SK-N-SH treated with all-trans-retinoic acid at 6 μM for 48 hours (cell line): ENCODE data around the gene MGMT.

Source experiments
- ATAC-seq: fragments of 200-7000 bp; cut with Tn5 transposase; 3 replicates; pipeline ENCODE4 v1.9.1; 2020; ENCODE audit warnings: mild to moderate bottlenecking, moderate library complexity
- ARNTL ChIP-seq: fragments of 450-650 bp; formaldehyde crosslinking; IDR thresholded peaks from 2 replicates; pipeline ENCODE4 v1.5.0; 2020; ENCODE audit warnings: low read depth, mild to moderate bottlenecking, moderate library complexity, borderline replicate concordance
- BACH2 ChIP-seq: fragments of 250-450 bp; sonication (Bioruptor Pico); IDR thresholded peaks from 2 replicates; pipeline ENCODE4 v1.9.0; 2021; ENCODE audit warnings: mild to moderate bottlenecking, borderline replicate concordance
- CSDC2 ChIP-seq: fragments of 250-450 bp; sonication (Bioruptor Pico); IDR thresholded peaks from 2 replicates; pipeline ENCODE4 v1.5.0; 2020; ENCODE audit warnings: mild to moderate bottlenecking, moderate library complexity
- ESRRG ChIP-seq: fragments of 250-450 bp; sonication (Bioruptor Pico); IDR thresholded peaks from 2 replicates; pipeline ENCODE4 v1.6.1; 2021; ENCODE audit warnings: mild to moderate bottlenecking
- GLIS3 ChIP-seq: fragments of 250-450 bp; sonication (Bioruptor Pico); IDR thresholded peaks from 2 replicates; pipeline ENCODE4 v1.5.0; 2020; ENCODE audit warnings: mild to moderate bottlenecking, moderate library complexity
- ISL1 ChIP-seq: fragments of 250-450 bp; sonication (Bioruptor Pico); IDR thresholded peaks from 2 replicates; pipeline ENCODE4 v2.1.2; 2022; ENCODE audit warnings: mild to moderate bottlenecking, moderate library complexity
- OSR1 ChIP-seq: fragments of 250-450 bp; sonication (Bioruptor Pico); IDR thresholded peaks from 2 replicates; pipeline ENCODE4 v1.8.0; 2022; ENCODE audit warnings: moderate library complexity, mild to moderate bottlenecking, inconsistent platforms
- PPARA ChIP-seq: fragments of 250-450 bp; sonication (Bioruptor Pico); IDR thresholded peaks from 2 replicates; pipeline ENCODE4 v1.5.0; 2020; ENCODE audit warnings: mild to moderate bottlenecking, borderline replicate concordance
- RARB ChIP-seq: fragments of 250-450 bp; sonication (Bioruptor Pico); IDR thresholded peaks from 2 replicates; pipeline ENCODE4 v1.8.0; 2021; ENCODE audit warnings: mild to moderate bottlenecking, moderate library complexity
- SNAI2 ChIP-seq: fragments of 250-450 bp; sonication (Bioruptor Pico); IDR thresholded peaks from 2 replicates; pipeline ENCODE4 v1.5.0; 2020; ENCODE audit warnings: mild to moderate bottlenecking, moderate library complexity
- TCF4 ChIP-seq: fragments of 250-450 bp; sonication (Bioruptor Pico); IDR thresholded peaks from 2 replicates; pipeline ENCODE4 v1.8.0; 2021; ENCODE audit warnings: mild to moderate bottlenecking, moderate library complexity, borderline replicate concordance
- TOX ChIP-seq: fragments of 250-450 bp; sonication (Bioruptor Pico); IDR thresholded peaks from 2 replicates; pipeline ENCODE4 v1.8.0; 2021; ENCODE audit warnings: mild to moderate bottlenecking, moderate library complexity, borderline replicate concordance
- ZC3H10 ChIP-seq: fragments of 250-450 bp; sonication (Bioruptor Pico); IDR thresholded peaks from 2 replicates; pipeline ENCODE4 v1.5.1; 2021; ENCODE audit warnings: mild to moderate bottlenecking, moderate library complexity
- ZFP3 ChIP-seq: fragments of 250-450 bp; sonication (Bioruptor Pico); IDR thresholded peaks from 2 replicates; pipeline ENCODE4 v1.5.0; 2020; ENCODE audit warnings: mild to moderate bottlenecking, moderate library complexity
- ZFP30 ChIP-seq: fragments of 450-650 bp; formaldehyde crosslinking; IDR thresholded peaks from 2 replicates; pipeline ENCODE4 v1.5.0; 2022; ENCODE audit warnings: mild to moderate bottlenecking, moderate library complexity
- ZNF565 ChIP-seq: fragments of 450-650 bp; formaldehyde crosslinking; conservative IDR thresholded peaks from 2 replicates; pipeline ENCODE4 v1.5.0; 2020; ENCODE audit warnings: low read depth, mild to moderate bottlenecking, moderate library complexity
- ZNF70 ChIP-seq: fragments of 450-650 bp; formaldehyde crosslinking; IDR thresholded peaks from 2 replicates; pipeline ENCODE4 v1.5.0; 2020; ENCODE audit warnings: mild to moderate bottlenecking, moderate library complexity
- ZNF8 ChIP-seq: fragments of 450-650 bp; formaldehyde crosslinking; IDR thresholded peaks from 2 replicates; pipeline ENCODE4 v1.5.0; 2020; ENCODE audit warnings: mild to moderate bottlenecking, moderate library complexity
- TF ChIP-seq, protein P1 (sequence below): fragments of 250-450 bp; sonication (Bioruptor Pico); IDR thresholded peaks from 2 replicates; pipeline ENCODE4 v1.5.1; 2020; ENCODE audit warnings: low read depth, mild to moderate bottlenecking, moderate library complexity
- TF ChIP-seq, protein P2 (sequence below): fragments of 250-450 bp; sonication (Bioruptor Pico); IDR thresholded peaks from 2 replicates; pipeline ENCODE4 v1.5.1; 2021; ENCODE audit warnings: mild to moderate bottlenecking, moderate library complexity
- TF ChIP-seq, protein P3 (sequence below): fragments of 250-450 bp; sonication (Bioruptor Pico); IDR thresholded peaks from 2 replicates; pipeline ENCODE4 v1.8.0; 2020; ENCODE audit warnings: mild to moderate bottlenecking, moderate library complexity, borderline replicate concordance

MGMT gene

DNA sequence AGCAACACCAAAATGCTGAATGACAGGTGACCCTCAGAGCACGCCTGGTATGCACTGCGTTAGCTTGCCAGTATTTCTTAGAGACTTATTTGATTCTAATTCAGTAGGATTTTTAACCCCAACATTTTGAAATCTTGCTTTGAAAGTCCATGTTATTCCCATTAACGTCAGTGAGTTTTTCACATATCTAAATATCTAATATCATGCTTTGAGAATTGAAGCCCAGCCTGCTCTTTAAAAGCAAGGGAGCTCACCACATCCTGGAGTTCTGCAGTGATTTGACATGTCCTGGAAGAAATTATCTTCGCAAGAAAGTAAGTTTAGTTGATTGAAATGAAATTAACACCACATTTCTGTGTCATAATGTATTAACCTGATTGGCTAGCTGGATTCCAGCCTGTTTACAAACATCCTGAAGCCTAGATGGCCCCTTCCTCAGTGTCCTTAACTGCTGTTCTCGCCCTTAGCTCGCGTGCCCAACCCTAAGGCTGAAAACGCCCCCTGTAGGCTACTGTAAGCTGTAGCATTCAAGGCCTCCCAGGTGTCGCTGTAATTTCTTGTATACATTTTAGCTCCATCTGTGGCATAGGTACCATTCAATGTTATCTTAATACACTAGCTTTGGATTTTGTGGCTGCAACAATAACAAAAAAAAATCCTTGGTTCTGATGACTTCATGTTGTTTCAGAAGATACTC is 191.5 kb downstream of the MGMT start:
- TF ChIP-seq SNAI2 (CRISPR knock-in tag) (no peak), ESRRG (CRISPR knock-in tag) (no peak), ARNTL (CRISPR knock-in tag) (no peak), ZC3H10 (CRISPR knock-in tag) (no peak), TCF4 (CRISPR knock-in tag) (no peak), RARB (CRISPR knock-in tag) (no peak), ISL1 (CRISPR knock-in tag) (no peak)
- TF ChIP-seq, protein P1, sequence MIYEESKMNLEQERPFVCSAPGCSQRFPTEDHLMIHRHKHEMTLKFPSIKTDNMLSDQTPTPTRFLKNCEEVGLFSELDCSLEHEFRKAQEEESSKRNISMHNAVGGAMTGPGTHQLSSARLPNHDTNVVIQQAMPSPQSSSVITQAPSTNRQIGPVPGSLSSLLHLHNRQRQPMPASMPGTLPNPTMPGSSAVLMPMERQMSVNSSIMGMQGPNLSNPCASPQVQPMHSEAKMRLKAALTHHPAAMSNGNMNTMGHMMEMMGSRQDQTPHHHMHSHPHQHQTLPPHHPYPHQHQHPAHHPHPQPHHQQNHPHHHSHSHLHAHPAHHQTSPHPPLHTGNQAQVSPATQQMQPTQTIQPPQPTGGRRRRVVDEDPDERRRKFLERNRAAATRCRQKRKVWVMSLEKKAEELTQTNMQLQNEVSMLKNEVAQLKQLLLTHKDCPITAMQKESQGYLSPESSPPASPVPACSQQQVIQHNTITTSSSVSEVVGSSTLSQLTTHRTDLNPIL (CRISPR knock-in tag) = no peak
- ATAC-seq = no peak

DNA sequence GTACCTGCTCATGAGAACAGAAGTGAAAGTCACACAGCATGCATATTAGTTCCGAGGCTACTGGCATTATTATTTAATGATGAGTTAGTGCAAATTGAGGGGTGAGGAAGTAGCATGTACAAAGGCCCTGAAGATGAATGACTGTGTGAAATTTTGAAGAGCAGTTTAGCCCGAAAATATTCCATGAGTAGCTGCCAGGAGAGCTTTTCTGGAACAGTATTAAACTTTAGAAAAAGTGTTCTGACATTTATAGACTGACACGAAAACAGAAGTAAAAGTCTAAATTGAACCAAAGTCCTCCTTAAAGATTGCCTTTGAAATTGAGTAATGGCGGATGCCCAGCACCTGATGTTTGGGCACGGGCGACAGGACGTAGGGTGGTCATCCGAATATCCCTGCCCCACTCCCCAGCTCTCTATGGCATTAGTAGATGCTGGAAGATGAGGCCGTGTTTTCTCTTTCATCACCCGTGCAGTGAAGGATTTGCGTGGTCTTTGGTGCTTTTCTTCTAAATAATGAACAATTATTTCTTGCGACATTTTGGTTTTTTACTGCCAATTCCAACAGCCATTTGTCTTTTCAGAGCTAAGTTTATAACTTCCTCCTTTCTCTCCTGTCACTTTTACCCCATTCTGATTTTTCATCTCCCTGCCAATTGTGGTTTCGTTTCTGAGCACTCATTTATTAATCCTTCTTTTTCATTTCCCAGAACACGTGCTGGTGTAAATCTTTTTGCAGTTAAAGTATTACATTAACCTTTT is 192.6 kb downstream of the MGMT start:
- no peak for ATAC-seq
- TF ChIP-seq CSDC2 (CRISPR knock-in tag) (no peak), ZNF70 (CRISPR knock-in tag) (no peak)

DNA sequence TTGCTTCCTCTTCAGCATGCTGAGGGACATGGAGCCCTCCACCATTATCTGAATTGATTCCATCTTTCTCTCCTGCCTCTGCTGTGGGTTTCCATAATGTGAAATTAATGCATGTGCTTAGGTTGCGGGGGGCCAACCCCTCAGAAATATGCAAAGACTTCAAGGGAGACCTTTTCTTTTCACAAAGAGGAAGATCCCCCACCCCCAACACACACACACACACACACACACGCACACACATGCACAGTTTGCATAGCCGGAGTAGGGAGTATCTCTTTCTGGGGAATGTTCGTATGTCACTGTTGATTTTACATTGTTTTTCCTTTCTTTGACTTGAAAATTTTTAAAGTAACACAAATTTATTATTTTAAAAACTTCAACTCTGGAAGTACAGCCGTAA is 193.5 kb downstream of the MGMT start:
- TF ChIP-seq ZFP30 (CRISPR knock-in tag) = no peak
- TF ChIP-seq ZNF8 (CRISPR knock-in tag) = no peak
- no peak for TF ChIP-seq ZNF565 (CRISPR knock-in tag)
- TF ChIP-seq ARNTL (CRISPR knock-in tag) = no peak
- TF ChIP-seq ZFP3 = no peak
- TF ChIP-seq TOX (CRISPR knock-in tag) = no peak
- no peak for TF ChIP-seq BACH2 (CRISPR knock-in tag)
- no peak for TF ChIP-seq PPARA (CRISPR knock-in tag)
- no peak for TF ChIP-seq CSDC2 (CRISPR knock-in tag)
- TF ChIP-seq SNAI2 (CRISPR knock-in tag) = no peak
- no peak for TF ChIP-seq GLIS3 (CRISPR knock-in tag)
- no peak for TF ChIP-seq TCF4 (CRISPR knock-in tag)
- TF ChIP-seq, protein P2, sequence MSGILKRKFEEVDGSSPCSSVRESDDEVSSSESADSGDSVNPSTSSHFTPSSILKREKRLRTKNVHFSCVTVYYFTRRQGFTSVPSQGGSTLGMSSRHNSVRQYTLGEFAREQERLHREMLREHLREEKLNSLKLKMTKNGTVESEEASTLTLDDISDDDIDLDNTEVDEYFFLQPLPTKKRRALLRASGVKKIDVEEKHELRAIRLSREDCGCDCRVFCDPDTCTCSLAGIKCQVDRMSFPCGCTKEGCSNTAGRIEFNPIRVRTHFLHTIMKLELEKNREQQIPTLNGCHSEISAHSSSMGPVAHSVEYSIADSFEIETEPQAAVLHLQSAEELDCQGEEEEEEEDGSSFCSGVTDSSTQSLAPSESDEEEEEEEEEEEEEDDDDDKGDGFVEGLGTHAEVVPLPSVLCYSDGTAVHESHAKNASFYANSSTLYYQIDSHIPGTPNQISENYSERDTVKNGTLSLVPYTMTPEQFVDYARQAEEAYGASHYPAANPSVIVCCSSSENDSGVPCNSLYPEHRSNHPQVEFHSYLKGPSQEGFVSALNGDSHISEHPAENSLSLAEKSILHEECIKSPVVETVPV (CRISPR knock-in tag) = no peak
- no peak for TF ChIP-seq ISL1 (CRISPR knock-in tag)
- TF ChIP-seq RARB (CRISPR knock-in tag) = no peak
- no peak for TF ChIP-seq OSR1
- TF ChIP-seq, all 23 proteins: peak for 0
- no peak for ATAC-seq

DNA sequence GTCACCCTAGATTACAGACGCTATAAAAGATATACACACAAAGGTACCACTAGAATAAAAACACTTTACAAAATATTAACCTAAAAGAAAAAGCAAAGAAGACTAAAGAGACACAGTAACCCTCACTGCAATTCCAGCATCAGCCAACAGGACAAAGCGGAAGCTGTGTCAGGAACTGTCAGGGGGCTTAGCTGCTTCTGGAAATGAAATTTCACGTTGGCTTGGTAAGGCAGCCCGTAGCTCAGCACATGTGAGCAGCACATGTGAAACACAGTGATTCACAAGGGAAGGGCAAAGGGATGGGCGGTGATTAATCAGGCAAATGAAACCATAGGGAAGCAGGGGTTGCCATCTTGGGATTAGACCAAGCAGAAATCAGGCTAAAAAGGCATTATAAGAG is 195.4 kb downstream of the MGMT start:
- no peak for TF ChIP-seq ZFP3
- no peak for TF ChIP-seq ZNF8 (CRISPR knock-in tag)
- no peak for TF ChIP-seq ZNF70 (CRISPR knock-in tag)
- TF ChIP-seq, protein P3, sequence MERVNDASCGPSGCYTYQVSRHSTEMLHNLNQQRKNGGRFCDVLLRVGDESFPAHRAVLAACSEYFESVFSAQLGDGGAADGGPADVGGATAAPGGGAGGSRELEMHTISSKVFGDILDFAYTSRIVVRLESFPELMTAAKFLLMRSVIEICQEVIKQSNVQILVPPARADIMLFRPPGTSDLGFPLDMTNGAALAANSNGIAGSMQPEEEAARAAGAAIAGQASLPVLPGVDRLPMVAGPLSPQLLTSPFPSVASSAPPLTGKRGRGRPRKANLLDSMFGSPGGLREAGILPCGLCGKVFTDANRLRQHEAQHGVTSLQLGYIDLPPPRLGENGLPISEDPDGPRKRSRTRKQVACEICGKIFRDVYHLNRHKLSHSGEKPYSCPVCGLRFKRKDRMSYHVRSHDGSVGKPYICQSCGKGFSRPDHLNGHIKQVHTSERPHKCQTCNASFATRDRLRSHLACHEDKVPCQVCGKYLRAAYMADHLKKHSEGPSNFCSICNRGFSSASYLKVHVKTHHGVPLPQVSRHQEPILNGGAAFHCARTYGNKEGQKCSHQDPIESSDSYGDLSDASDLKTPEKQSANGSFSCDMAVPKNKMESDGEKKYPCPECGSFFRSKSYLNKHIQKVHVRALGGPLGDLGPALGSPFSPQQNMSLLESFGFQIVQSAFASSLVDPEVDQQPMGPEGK (CRISPR knock-in tag) = no peak
- TF ChIP-seq, protein P2 (CRISPR knock-in tag) = no peak
- no peak for TF ChIP-seq TOX (CRISPR knock-in tag)
- no peak for TF ChIP-seq ESRRG (CRISPR knock-in tag)
- no peak for TF ChIP-seq PPARA (CRISPR knock-in tag)
- no peak for TF ChIP-seq RARB (CRISPR knock-in tag)
- no peak for TF ChIP-seq OSR1
- TF ChIP-seq, all 23 proteins: peak for 0
- no peak for ATAC-seq
